Vagina (tissue), 2 donors: ENCODE measurements around the gene ERBB4. TPM values are rescaled to one million over a fixed set of nuclear protein-coding genes. Genes with fewer than 3 reads are reported as not detected.

Experiments
- DNase-seq, 2 donors: peaks; one replicate each; pipeline ENCODE4 v3.0.0-alpha.2; 2017; ENCODE audit errors: extremely low spot score in 2 of 2
- H3K27ac ChIP-seq: fragments of 200-600 bp; sonication (generic); one replicate; pipeline ENCODE4 v1.5.1; 2019
- H3K27me3 ChIP-seq: fragments of 200-600 bp; sonication (generic); one replicate; pipeline ENCODE4 v1.5.1; 2019
- H3K36me3 ChIP-seq, 2 donors: fragments of 200-600 bp; sonication (generic); one replicate each; pipeline ENCODE4 v1.5.1; 2017 to 2019
- H3K4me1 ChIP-seq: fragments of 200-600 bp; sonication (generic); one replicate; pipeline ENCODE4 v1.5.1; 2019
- H3K4me3 ChIP-seq, 2 donors: fragments of 200-600 bp; sonication (generic); 1 replicate in 1 of 2; 2 replicates in 1 of 2; pipeline ENCODE4 v1.5.1; 2016 to 2019
- H3K9me3 ChIP-seq: fragments of 200-600 bp; sonication (generic); one replicate; pipeline ENCODE4 v1.5.1; 2019
- POLR2A ChIP-seq, 2 donors: fragments of 450-650 bp; IDR thresholded peaks; one replicate each; pipeline ENCODE4 v1.6.1; 2017; ENCODE audit warnings: antibody characterized with exemption in 2 of 2, mild to moderate bottlenecking in 2 of 2, moderate library complexity in 2 of 2
- POLR2AphosphoS5 ChIP-seq, 2 donors: sonication (generic); formaldehyde crosslinking; IDR thresholded peaks; one replicate each; pipeline ENCODE4 v1.9.0; 2017; ENCODE audit warnings: antibody characterized with exemption in 2 of 2, mild to moderate bottlenecking in 2 of 2, low read depth in 1 of 2; ENCODE audit not compliant: insufficient read depth in 1 of 2
- intact Hi-C: fragments of 100-400 bp; cut with DNase I; formaldehyde crosslinking; loops from one replicate; pipeline ENCODE4 v1.15.1; 2023
- total RNA-seq: library from RNA; depleted of rRNA; stranded (reverse); fragments of >200 nt; gene quantifications from one replicate; pipeline ENCODE4 v1.2.3, GENCODE V29; 2016
- TF ChIP-seq, protein P1 (sequence below), 3 experiments: fragments of 450-650 bp in 2 of 3; fragments of 200-600 bp in 1 of 3; sonication (generic) in 1 of 3; IDR thresholded peaks; one replicate each; pipeline ENCODE4 v1.5.1; 2017 to 2019; ENCODE audit warnings: antibody characterized with exemption in 3 of 3, mild to moderate bottlenecking in 2 of 3, moderate library complexity in 2 of 3

The ERBB4 gene
- total RNA-seq, 1 donor from 2014 or later, result 0.25 TPM

DNA sequence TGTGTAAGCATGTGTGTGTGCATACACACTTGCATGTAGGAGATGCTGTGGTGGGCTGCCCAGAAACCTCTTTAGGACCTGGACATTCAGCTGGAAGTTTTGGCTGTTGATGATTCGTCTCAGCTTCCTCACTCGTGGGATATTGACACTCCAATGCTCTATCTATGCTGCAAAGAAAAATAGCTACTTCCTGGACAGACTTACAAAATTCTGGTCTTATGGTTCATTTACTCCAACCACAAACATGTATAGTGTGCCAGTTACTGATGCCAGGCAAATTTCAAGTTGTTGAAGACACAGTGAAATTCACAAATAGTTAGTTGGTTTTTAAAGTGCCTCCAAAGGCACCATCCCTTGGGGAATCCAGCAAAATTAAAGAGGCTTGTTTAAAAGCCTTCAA is 1099.6 kb downstream of the ERBB4 start:
- Histone ChIP-seq H3K27ac (no peak overlapping the region), H3K27me3 (no peaks in the 10 kb centered on the region), H3K36me3 (no peaks in the 10 kb centered on the region), H3K4me1 (no peaks in the 10 kb centered on the region), H3K9me3 (no peaks in the 10 kb centered on the region), H3K4me3 (no peak overlapping the region)
- intact Hi-C loops, result no loop called here
- TF ChIP-seq, protein P1, sequence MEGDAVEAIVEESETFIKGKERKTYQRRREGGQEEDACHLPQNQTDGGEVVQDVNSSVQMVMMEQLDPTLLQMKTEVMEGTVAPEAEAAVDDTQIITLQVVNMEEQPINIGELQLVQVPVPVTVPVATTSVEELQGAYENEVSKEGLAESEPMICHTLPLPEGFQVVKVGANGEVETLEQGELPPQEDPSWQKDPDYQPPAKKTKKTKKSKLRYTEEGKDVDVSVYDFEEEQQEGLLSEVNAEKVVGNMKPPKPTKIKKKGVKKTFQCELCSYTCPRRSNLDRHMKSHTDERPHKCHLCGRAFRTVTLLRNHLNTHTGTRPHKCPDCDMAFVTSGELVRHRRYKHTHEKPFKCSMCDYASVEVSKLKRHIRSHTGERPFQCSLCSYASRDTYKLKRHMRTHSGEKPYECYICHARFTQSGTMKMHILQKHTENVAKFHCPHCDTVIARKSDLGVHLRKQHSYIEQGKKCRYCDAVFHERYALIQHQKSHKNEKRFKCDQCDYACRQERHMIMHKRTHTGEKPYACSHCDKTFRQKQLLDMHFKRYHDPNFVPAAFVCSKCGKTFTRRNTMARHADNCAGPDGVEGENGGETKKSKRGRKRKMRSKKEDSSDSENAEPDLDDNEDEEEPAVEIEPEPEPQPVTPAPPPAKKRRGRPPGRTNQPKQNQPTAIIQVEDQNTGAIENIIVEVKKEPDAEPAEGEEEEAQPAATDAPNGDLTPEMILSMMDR (IDR thresholded peaks at IDR 0.05), result no peak
- TF ChIP-seq POLR2AphosphoS5 (IDR thresholded peaks at IDR 0.05; ENCODE audit: insufficient read depth in 1 of 2, low read depth in 1 of 2), result no peak
- no peak for TF ChIP-seq POLR2A (IDR thresholded peaks at IDR 0.05)
- DNase-seq, result no peak

GRCh38 chr2:211437396-211437795 is 1101.2 kb downstream of the ERBB4 start:
- intact Hi-C loops, result no loop called here
- DNase-seq, result no peak
- no peaks in the 10 kb centered on the region for H3K36me3 ChIP-seq
- no peaks in the 10 kb centered on the region for H3K9me3 ChIP-seq
- no peak overlapping the region for H3K27ac ChIP-seq
- no peaks in the 10 kb centered on the region for H3K27me3 ChIP-seq
- no peaks in the 10 kb centered on the region for H3K4me1 ChIP-seq
- TF ChIP-seq, protein P1 (IDR thresholded peaks at IDR 0.05), result no peak
- TF ChIP-seq POLR2AphosphoS5 (IDR thresholded peaks at IDR 0.05; ENCODE audit: insufficient read depth in 1 of 2, low read depth in 1 of 2), result no peak
- TF ChIP-seq POLR2A (IDR thresholded peaks at IDR 0.05), result no peak
- H3K4me3 ChIP-seq, result no peak overlapping the region

DNA sequence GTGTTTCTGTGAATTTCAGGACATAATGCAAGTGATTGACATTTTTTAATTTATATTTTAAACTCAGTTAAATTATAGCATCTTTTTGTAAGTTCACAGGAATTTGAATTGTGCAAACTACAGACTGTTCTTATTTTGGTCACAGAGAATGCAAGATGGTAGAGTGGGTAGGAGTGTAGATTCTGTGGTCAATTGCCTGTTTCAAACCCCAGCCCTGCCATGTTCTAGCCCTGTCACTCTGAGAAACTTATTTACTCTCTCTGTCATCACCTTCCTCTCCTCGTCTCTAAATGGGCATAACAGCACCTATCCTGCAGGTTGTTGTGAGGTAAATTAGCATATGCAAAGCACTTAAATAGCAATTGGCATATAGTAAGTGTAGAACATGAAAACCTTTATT is 1102.4 kb downstream of the ERBB4 start:
- Histone ChIP-seq H3K27ac (no peak overlapping the region), H3K27me3 (no peaks in the 10 kb centered on the region), H3K36me3 (no peaks in the 10 kb centered on the region), H3K4me1 (no peaks in the 10 kb centered on the region), H3K9me3 (no peaks in the 10 kb centered on the region), H3K4me3 (no peak overlapping the region)
- no peak for DNase-seq
- TF ChIP-seq POLR2A (IDR thresholded peaks at IDR 0.05) (no peak), POLR2AphosphoS5 (IDR thresholded peaks at IDR 0.05; ENCODE audit: insufficient read depth in 1 of 2, low read depth in 1 of 2) (no peak)
- TF ChIP-seq, protein P1 (IDR thresholded peaks at IDR 0.05), result no peak
- intact Hi-C loops, result no loop called here

DNA sequence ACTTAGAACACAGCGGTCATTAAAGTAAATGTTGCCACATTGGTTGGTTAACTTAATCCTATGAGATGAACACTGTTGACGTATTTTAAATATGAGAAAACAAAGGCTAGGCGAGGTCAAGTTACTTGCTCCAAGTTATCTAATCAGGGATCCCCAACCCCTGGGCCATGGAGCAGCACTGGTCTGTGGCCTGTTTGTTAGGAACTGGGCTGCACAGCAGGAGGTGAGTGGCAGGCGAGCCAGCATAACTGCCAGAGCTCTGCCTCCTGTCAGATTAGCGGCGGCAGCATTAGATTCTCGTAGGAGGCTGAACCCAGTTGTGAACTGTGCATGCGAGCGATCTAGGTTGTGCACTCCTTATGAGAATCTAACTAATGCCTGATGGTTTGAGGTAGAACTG is 1103.3 kb downstream of the ERBB4 start:
- Histone ChIP-seq H3K27ac (no peak overlapping the region), H3K9me3 (no peaks in the 10 kb centered on the region), H3K4me1 (no peaks in the 10 kb centered on the region), H3K27me3 (no peaks in the 10 kb centered on the region), H3K4me3 (no peak overlapping the region), H3K36me3 (no peaks in the 10 kb centered on the region)
- TF ChIP-seq POLR2A (IDR thresholded peaks at IDR 0.05), result no peak
- TF ChIP-seq, protein P1 (IDR thresholded peaks at IDR 0.05), result no peak
- TF ChIP-seq POLR2AphosphoS5 (IDR thresholded peaks at IDR 0.05; ENCODE audit: insufficient read depth in 1 of 2, low read depth in 1 of 2), result no peak
- no peak for DNase-seq
- intact Hi-C loops, result no loop called here

DNA sequence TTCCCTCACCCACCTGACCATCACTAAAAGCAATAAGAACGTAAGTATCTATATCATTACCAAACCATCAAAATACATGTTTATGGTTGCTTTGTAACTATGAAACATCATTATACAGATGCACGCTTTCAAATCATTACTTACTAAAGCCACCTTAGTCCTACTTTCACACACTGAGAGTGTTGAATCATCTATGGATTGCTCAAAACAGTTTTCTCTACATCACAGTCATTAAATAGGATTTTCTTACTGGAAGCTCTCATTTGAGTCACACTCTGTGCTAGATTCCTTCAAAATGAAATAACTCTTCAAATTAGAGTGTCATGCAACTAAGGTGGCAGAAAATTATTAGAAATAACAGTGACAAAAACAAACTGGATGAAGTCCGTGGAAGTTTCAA is 1103.8 kb downstream of the ERBB4 start:
- Histone ChIP-seq H3K4me1 (no peaks in the 10 kb centered on the region), H3K27ac (no peak overlapping the region), H3K4me3 (no peak overlapping the region), H3K36me3 (no peaks in the 10 kb centered on the region), H3K9me3 (no peaks in the 10 kb centered on the region), H3K27me3 (no peaks in the 10 kb centered on the region)
- no peak for DNase-seq
- intact Hi-C loops, result no loop called here
- TF ChIP-seq, protein P1 (IDR thresholded peaks at IDR 0.05), result no peak
- TF ChIP-seq POLR2A (IDR thresholded peaks at IDR 0.05) (no peak), POLR2AphosphoS5 (IDR thresholded peaks at IDR 0.05; ENCODE audit: insufficient read depth in 1 of 2, low read depth in 1 of 2) (no peak)
